Astrocyte (in vitro differentiated cells and primary cell): ENCODE measurements around the gene CCDC102A.

Experiments used
- CTCF ChIP-seq: IDR thresholded peaks from 2 replicates; pipeline ENCODE4 v1.5.1; 2011; ENCODE audit warnings: low read depth, mild to moderate bottlenecking, inconsistent platforms, low read length, moderate library complexity; ENCODE audit not compliant: insufficient read depth
- EZH2 ChIP-seq: IDR thresholded peaks from 2 replicates; pipeline ENCODE4 v1.6.1; 2012; ENCODE audit warnings: mild to moderate bottlenecking, low read length, inconsistent platforms; ENCODE audit not compliant: insufficient read depth

- TF ChIP-seq CTCF (no peak), EZH2 (no peak)
Observed at GRCh38 chr16:57575468-57576277, 39.3 kb upstream of the CCDC102A start.
